OCI-LY3 (cell line): ENCODE data around the gene CRTAC1.

Source experiments
- H2AFZ ChIP-seq: fragments of 200-600, 300-600 bp; shearing (Covaris generic); 2 replicates; pipeline ENCODE4 v1.6.0; 2014; ENCODE audit warnings: antibody characterized with exemption, low read depth, low read length
- H3K27ac ChIP-seq: fragments of 200-600, 300-600 bp; sonication (generic); 2 replicates; pipeline ENCODE4 v1.5.1; 2014; ENCODE audit warnings: mild to moderate bottlenecking, low read length, moderate library complexity, mixed read lengths
- H3K27me3 ChIP-seq: fragments of 200-600, 300-600 bp; sonication (generic); 2 replicates; pipeline ENCODE4 v1.6.1; 2014; ENCODE audit warnings: low read depth, low read length, mixed read lengths
- H3K36me3 ChIP-seq: fragments of 200-600, 300-600 bp; sonication (generic); replicated peaks from 2 replicates; pipeline ENCODE3; 2014; ENCODE audit warnings: low read depth, low read length, mixed read lengths
- H3K4me1 ChIP-seq: fragments of 300-600, 200-600 bp; sonication (generic); 2 replicates; pipeline ENCODE4 v1.6.1; 2014; ENCODE audit warnings: low read length, mixed read lengths
- H3K4me2 ChIP-seq: fragments of 200-600, 300-600 bp; sonication (generic); 2 replicates; pipeline ENCODE4 v1.6.1; 2014; ENCODE audit warnings: low read length, mixed read lengths
- H3K4me3 ChIP-seq: fragments of 300-600, 200-600 bp; sonication (generic); 2 replicates; pipeline ENCODE4 v1.5.1; 2014; ENCODE audit warnings: antibody characterized with exemption, mild to moderate bottlenecking, low read length, moderate library complexity
- H3K79me2 ChIP-seq: fragments of 300-600, 200-600 bp; shearing (Covaris generic); 2 replicates; pipeline ENCODE4 v1.6.1; 2014; ENCODE audit warnings: mild to moderate bottlenecking, low read length, mixed read lengths
- H3K9ac ChIP-seq: fragments of 300-600, 200-600 bp; shearing (Covaris generic); 2 replicates; pipeline ENCODE4 v1.6.0; 2014; ENCODE audit warnings: mild to moderate bottlenecking, low read length, moderate library complexity
- H3K9me3 ChIP-seq: fragments of 200-600, 300-600 bp; shearing (Covaris generic); 2 replicates; pipeline ENCODE4 v1.6.1; 2014; ENCODE audit warnings: low read length, mixed read lengths; ENCODE audit not compliant: insufficient read depth
- H4K20me1 ChIP-seq: fragments of 200-600, 300-600 bp; sonication (generic); 2 replicates; pipeline ENCODE4 v1.6.1; 2016; ENCODE audit warnings: low read length, mixed read lengths; ENCODE audit not compliant: insufficient read depth
- CTCF ChIP-seq: fragments of 200-600, 300-600 bp; sonication (generic); IDR thresholded peaks from 2 replicates; pipeline ENCODE4 v1.5.1; 2014; ENCODE audit warnings: antibody characterized with exemption, low read length, low read depth
- EZH2phosphoT487 ChIP-seq: fragments of 200-600 bp; shearing (Covaris generic); IDR thresholded peaks from 2 replicates; pipeline ENCODE4 v1.6.1; 2018; ENCODE audit warnings: antibody characterized with exemption, mixed run types, low read depth

Gene CRTAC1

GRCh38 chr10:97894092-97894491, 136.3 kb downstream of the CRTAC1 start:
- Histone ChIP-seq H2AFZ (no peak overlapping the region), H3K27ac (no peak overlapping the region), H3K9ac (no peak overlapping the region), H4K20me1 (no peaks in the 10 kb centered on the region), H3K36me3 (no peaks in the 10 kb centered on the region), H3K4me1 (no peaks in the 10 kb centered on the region), H3K9me3 (no peaks in the 10 kb centered on the region), H3K27me3 (peaks cover 5% of the 10 kb centered on the region), H3K4me3 (no peak overlapping the region), H3K4me2 (no peak overlapping the region), H3K79me2 (no peaks in the 10 kb centered on the region)
- TF ChIP-seq EZH2phosphoT487 (no peak), CTCF (no peak)

GRCh38 chr10:97892939-97893338, 137.5 kb downstream of the CRTAC1 start:
- no peak for TF ChIP-seq EZH2phosphoT487
- no peak for TF ChIP-seq CTCF
- H4K20me1 ChIP-seq = no peaks in the 10 kb centered on the region
- H3K4me2 ChIP-seq = no peak overlapping the region
- H3K79me2 ChIP-seq = no peaks in the 10 kb centered on the region
- no peaks in the 10 kb centered on the region for H3K4me1 ChIP-seq
- H3K4me3 ChIP-seq = no peak overlapping the region
- H3K9ac ChIP-seq = no peak overlapping the region
- no peak overlapping the region for H3K27ac ChIP-seq
- H3K9me3 ChIP-seq = no peaks in the 10 kb centered on the region
- peaks cover 5% of the 10 kb centered on the region for H3K27me3 ChIP-seq
- no peak overlapping the region for H2AFZ ChIP-seq
- H3K36me3 ChIP-seq = no peaks in the 10 kb centered on the region

- TF ChIP-seq EZH2phosphoT487 = no peak
- TF ChIP-seq CTCF = no peak
- Histone ChIP-seq H3K36me3 (no peaks in the 10 kb centered on the region), H3K9me3 (no peaks in the 10 kb centered on the region), H3K9ac (no peak overlapping the region), H3K27ac (no peak overlapping the region), H4K20me1 (no peaks in the 10 kb centered on the region), H3K4me2 (no peak overlapping the region), H3K4me3 (no peak overlapping the region), H3K4me1 (no peaks in the 10 kb centered on the region), H3K27me3 (peaks cover 5% of the 10 kb centered on the region), H2AFZ (no peak overlapping the region), H3K79me2 (no peaks in the 10 kb centered on the region)
Observed at GRCh38 chr10:97892506-97892905, 137.9 kb downstream of the CRTAC1 start.

GRCh38 chr10:97891497-97892167, 138.8 kb downstream of the CRTAC1 start:
- TF ChIP-seq CTCF (no peak), EZH2phosphoT487 (no peak)
- no peaks in the 10 kb centered on the region for H4K20me1 ChIP-seq
- H3K4me2 ChIP-seq = no peak overlapping the region
- H3K4me3 ChIP-seq = no peak overlapping the region
- no peak overlapping the region for H3K9ac ChIP-seq
- H2AFZ ChIP-seq = no peak overlapping the region
- no peaks in the 10 kb centered on the region for H3K79me2 ChIP-seq
- H3K9me3 ChIP-seq = no peaks in the 10 kb centered on the region
- H3K36me3 ChIP-seq = no peaks in the 10 kb centered on the region
- no peak overlapping the region for H3K27ac ChIP-seq
- H3K27me3 ChIP-seq = peaks cover 5% of the 10 kb centered on the region
- H3K4me1 ChIP-seq = no peaks in the 10 kb centered on the region
